Upper lobe of left lung (tissue), 6 donors: Measurements from ENCODE around the gene DUSP18. TPM values are rescaled to one million over a fixed set of nuclear protein-coding genes. Genes with fewer than 3 reads are reported as not detected.

ENCODE experiments used
- ATAC-seq, 2 donors: fragments of 200-7000 bp; cut with Tn5 transposase; one replicate each; pipeline ENCODE4 v1.9.1; 2022; ENCODE audit warnings: mild to moderate bottlenecking in 2 of 2, moderate library complexity in 2 of 2; ENCODE audit not compliant: low FRiP score in 2 of 2
- DNase-seq, 2 donors: peaks; one replicate each; pipeline ENCODE4 v3.0.0-alpha.2; 2019 to 2020
- H3K27ac ChIP-seq, 4 donors: fragments of 200-600 bp; sonication (generic); one replicate each; pipeline ENCODE4 v1.5.1; 2016 to 2019
- H3K27me3 ChIP-seq, 4 donors: fragments of 200-600 bp; sonication (generic); one replicate each; pipeline ENCODE4 v1.5.1; 2017 to 2019
- H3K36me3 ChIP-seq, 4 donors: fragments of 200-600 bp; sonication (generic); one replicate each; pipeline ENCODE4 v1.5.1; 2016 to 2019
- H3K4me1 ChIP-seq, 4 donors: fragments of 200-600 bp; sonication (generic); one replicate each; pipeline ENCODE4 v1.5.1; 2018 to 2019
- H3K4me3 ChIP-seq, 4 donors: fragments of 200-600 bp; sonication (generic); one replicate each; pipeline ENCODE4 v1.5.1; 2017 to 2019; ENCODE audit warnings: mild to moderate bottlenecking in 2 of 4, moderate library complexity in 1 of 4
- H3K9me3 ChIP-seq, 4 donors: fragments of 200-600 bp; sonication (generic); one replicate each; pipeline ENCODE4 v1.5.1; 2018 to 2019
- EP300 ChIP-seq, 4 donors: sonication (generic); formaldehyde crosslinking; IDR thresholded peaks; one replicate each; pipeline ENCODE4 v1.5.1; 2017; ENCODE audit warnings: antibody characterized with exemption in 4 of 4, control low read depth in 2 of 4
- POLR2A ChIP-seq, 4 donors: fragments of 450-650 bp; IDR thresholded peaks; one replicate each; pipeline ENCODE4 v1.5.1; 2016 to 2017; ENCODE audit warnings: antibody characterized with exemption in 4 of 4, mild to moderate bottlenecking in 2 of 4
- POLR2AphosphoS5 ChIP-seq, 2 donors: sonication (generic); formaldehyde crosslinking; IDR thresholded peaks; one replicate each; pipeline ENCODE4 v1.5.1; 2017; ENCODE audit warnings: antibody characterized with exemption in 2 of 2
- WGBS, 2 donors: methylation state at CpG; one replicate each; pipeline ENCODE4 v1.1.5; 2017 to 2018; 5-methylcytosine and 5-hydroxymethylcytosine counted together
- total RNA-seq, 6 donors: library from RNA; depleted of rRNA in 4 of 6; stranded (reverse); fragments of >200 nt in 4 of 6; gene quantifications; one replicate each; pipeline versions ENCODE4 v1.1.0 to v1.2.1, GENCODE V29; 2016 to 2021
- TF ChIP-seq, protein P1 (sequence below), 6 experiments: fragments of 450-650 bp in 4 of 6; fragments of 200-600 bp in 2 of 6; sonication (generic) in 2 of 6; IDR thresholded peaks; one replicate each; pipeline ENCODE4 v1.5.1; 2016 to 2019; ENCODE audit warnings: antibody characterized with exemption in 6 of 6
- donor health status: DM: no; HTN: no; CAD: no; lungs with moderate emphysema.
- donor health status: DM: no; HTN: yes; CAD: no; lungs with severe emphysema.

The DUSP18 gene
- total RNA-seq, 6 donors from 2014 or later = 13.0 to 40.9 (median 29.4) TPM

GRCh38 chr22:30695351-30695851 is 27.7 kb upstream of the DUSP18 start:
- Histone ChIP-seq H3K4me1 (peaks cover 5 to 17% (median 14%) of the 10 kb centered on the region in 4 donors), H3K4me3 (peak overlapping the region in 3 of 4 donors; percentile 52 to 67 (median 65)), H3K27ac (peak overlapping the region in 1 of 4 donors; percentile 62), H3K27me3 (no peaks in the 10 kb centered on the region), H3K36me3 (no peaks in the 10 kb centered on the region), H3K9me3 (no peaks in the 10 kb centered on the region)
- DNase-seq (peak; percentile 41 to 85), ATAC-seq (peak; percentile 30 to 52)
- WGBS, 2 donors = 58 to 76% methylated on average over 9 to 15 of the region's 15 CpGs
- TF ChIP-seq, protein P1, sequence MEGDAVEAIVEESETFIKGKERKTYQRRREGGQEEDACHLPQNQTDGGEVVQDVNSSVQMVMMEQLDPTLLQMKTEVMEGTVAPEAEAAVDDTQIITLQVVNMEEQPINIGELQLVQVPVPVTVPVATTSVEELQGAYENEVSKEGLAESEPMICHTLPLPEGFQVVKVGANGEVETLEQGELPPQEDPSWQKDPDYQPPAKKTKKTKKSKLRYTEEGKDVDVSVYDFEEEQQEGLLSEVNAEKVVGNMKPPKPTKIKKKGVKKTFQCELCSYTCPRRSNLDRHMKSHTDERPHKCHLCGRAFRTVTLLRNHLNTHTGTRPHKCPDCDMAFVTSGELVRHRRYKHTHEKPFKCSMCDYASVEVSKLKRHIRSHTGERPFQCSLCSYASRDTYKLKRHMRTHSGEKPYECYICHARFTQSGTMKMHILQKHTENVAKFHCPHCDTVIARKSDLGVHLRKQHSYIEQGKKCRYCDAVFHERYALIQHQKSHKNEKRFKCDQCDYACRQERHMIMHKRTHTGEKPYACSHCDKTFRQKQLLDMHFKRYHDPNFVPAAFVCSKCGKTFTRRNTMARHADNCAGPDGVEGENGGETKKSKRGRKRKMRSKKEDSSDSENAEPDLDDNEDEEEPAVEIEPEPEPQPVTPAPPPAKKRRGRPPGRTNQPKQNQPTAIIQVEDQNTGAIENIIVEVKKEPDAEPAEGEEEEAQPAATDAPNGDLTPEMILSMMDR (IDR thresholded peaks at IDR 0.05) = no peak
- no peak for TF ChIP-seq POLR2AphosphoS5 (IDR thresholded peaks at IDR 0.05)
- TF ChIP-seq EP300 (IDR thresholded peaks at IDR 0.05) = no peak
- TF ChIP-seq POLR2A (IDR thresholded peaks at IDR 0.05) = no peak

GRCh38 chr22:30694640-30695350 is 27.1 kb upstream of the DUSP18 start, which contains the start of gene OSBP2:
Gene OSBP2, plus strand, starts transcription at chr22:30694874. Its CDS starts 36 bp downstream, at chr22:30694910.
- H3K36me3 ChIP-seq = no peaks in the 10 kb centered on the region
- H3K4me3 ChIP-seq = peak within 1 kb of the TSS; percentile 43 to 67 (median 58)
- no peaks in the 10 kb centered on the region for H3K27me3 ChIP-seq
- no peaks in the 10 kb centered on the region for H3K9me3 ChIP-seq
- peak within 1 kb of the TSS in 3 of 4 donors; percentile 70 to 77 (median 71) for H3K27ac ChIP-seq
- peaks cover 5 to 17% (median 14%) of the 10 kb centered on the region in 4 donors for H3K4me1 ChIP-seq
- TF ChIP-seq POLR2AphosphoS5 (IDR thresholded peaks at IDR 0.05) (no peak), POLR2A (IDR thresholded peaks at IDR 0.05) (peak in 1 of 4 donors; percentile 9)
- ATAC-seq (peak; percentile 31 to 75), DNase-seq (peak; percentile 31 to 91)
- WGBS, 2 donors = 8% methylated on average over 21 of the region's 88 CpGs; no CpG with 5 or more reads in 1 of the 2 donors

DNA sequence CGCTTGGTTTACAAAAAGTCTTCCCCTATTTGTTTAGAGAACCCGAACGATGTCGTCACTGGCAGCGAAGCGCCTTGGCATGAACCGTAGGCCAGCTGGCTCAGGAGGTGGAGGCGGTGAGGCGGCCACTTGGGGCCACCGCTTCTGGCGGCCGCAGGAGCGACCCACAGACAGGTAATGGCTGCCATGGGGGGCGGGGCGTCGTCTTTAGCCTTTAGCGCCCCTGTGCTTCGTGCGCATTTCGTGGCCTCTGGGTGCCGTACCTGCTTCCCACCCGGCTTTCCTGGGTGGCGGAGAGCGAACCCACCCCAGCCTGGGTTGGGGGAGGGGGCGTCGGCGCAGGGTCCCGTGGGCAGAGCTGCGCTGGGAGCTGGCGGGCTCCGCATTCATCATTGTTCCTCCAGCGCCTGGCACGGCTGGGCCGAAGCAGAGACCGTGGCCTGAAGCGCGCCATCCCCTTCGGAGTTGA is 26.5 kb upstream of the DUSP18 start:
- DNase-seq = peak; percentile 62 to 87

DNA sequence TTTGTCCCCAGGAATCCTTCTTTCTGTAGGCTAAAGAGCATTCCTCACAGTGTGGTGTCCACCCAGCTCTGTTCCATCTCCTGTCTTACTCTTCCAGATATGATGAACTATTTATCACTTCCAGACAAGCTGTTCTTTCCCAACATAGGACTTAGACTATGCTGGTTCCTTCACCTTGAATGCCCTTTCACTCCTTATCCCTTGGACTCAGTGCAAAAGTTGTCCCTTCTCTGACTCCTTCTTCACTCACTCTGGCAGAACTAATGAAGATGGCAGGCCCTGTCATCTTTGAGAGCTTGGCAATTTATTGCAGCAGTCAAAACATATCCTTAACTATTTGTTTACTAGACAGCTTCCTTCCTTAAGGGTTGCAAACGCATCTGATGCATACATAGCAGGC is 23.5 kb upstream of the DUSP18 start:
- Histone ChIP-seq H3K27me3 (no peaks in the 10 kb centered on the region), H3K27ac (no peak overlapping the region), H3K4me3 (no peak overlapping the region), H3K4me1 (peaks cover 5 to 17% (median 14%) of the 10 kb centered on the region in 4 donors), H3K36me3 (no peaks in the 10 kb centered on the region), H3K9me3 (no peaks in the 10 kb centered on the region)
- TF ChIP-seq EP300 (IDR thresholded peaks at IDR 0.05) (no peak), POLR2A (IDR thresholded peaks at IDR 0.05) (no peak), POLR2AphosphoS5 (IDR thresholded peaks at IDR 0.05) (no peak)
- TF ChIP-seq, protein P1 (IDR thresholded peaks at IDR 0.05) = no peak
- WGBS, 2 donors = 63 to 76% methylated on average over 1 of the region's 1 CpG
- no peak for DNase-seq
- no peak for ATAC-seq

More for the DNA sequence above, 26.5 kb upstream of the DUSP18 start:
- Histone ChIP-seq H3K27ac (peak overlapping the region in 3 of 4 donors; percentile 70 to 77 (median 71)), H3K9me3 (no peaks in the 10 kb centered on the region), H3K4me3 (peak overlapping the region; percentile 43 to 65 (median 56)), H3K36me3 (no peaks in the 10 kb centered on the region), H3K27me3 (no peaks in the 10 kb centered on the region), H3K4me1 (peaks cover 5 to 17% (median 14%) of the 10 kb centered on the region in 4 donors)
- WGBS, 2 donors = 0 to 1% methylated on average over 5 to 30 of the region's 38 CpGs
- TF ChIP-seq, protein P1 (IDR thresholded peaks at IDR 0.05) = peak in 1 of 6 experiments; percentile 22
- no peak for TF ChIP-seq POLR2AphosphoS5 (IDR thresholded peaks at IDR 0.05)
- peak; percentile 66 to 69 for ATAC-seq

DNA sequence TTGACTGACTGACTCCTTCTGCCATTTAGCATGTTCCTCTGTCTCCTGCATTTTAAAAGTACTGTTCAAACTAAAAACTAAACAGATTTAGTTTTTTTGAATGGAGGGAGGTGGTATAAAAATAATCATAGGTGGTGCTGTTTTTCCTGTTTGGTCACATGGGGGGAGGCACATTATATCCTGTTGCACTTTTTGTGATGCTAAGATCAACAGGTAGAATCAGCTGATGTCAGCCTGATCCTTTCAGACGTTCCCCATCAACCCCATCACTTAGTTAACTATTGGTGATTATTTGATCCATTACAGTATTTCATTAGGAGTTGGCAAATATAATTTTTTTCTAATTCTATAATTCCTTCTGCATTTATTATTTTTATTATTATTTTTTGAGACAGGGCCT is 21.9 kb upstream of the DUSP18 start:
- DNase-seq (no peak), ATAC-seq (no peak)
- Histone ChIP-seq H3K27ac (no peak overlapping the region), H3K9me3 (no peaks in the 10 kb centered on the region), H3K4me3 (no peak overlapping the region), H3K36me3 (no peaks in the 10 kb centered on the region), H3K4me1 (peaks cover 0 to 7% (median 5%) of the 10 kb centered on the region in 4 donors), H3K27me3 (no peaks in the 10 kb centered on the region)
- TF ChIP-seq POLR2A (IDR thresholded peaks at IDR 0.05) = no peak
- TF ChIP-seq POLR2AphosphoS5 (IDR thresholded peaks at IDR 0.05) = no peak
- TF ChIP-seq, protein P1 (IDR thresholded peaks at IDR 0.05) = no peak
- no peak for TF ChIP-seq EP300 (IDR thresholded peaks at IDR 0.05)
- WGBS, 2 donors = 68 to 73% methylated on average over 1 of the region's 1 CpG
